GM12878 (cell line): Measurements from ENCODE around the gene NKX1-2. TPM values are rescaled to one million over a fixed set of nuclear protein-coding genes. Genes with fewer than 3 reads are reported as not detected.

Experiments
- ATAC-seq: fragments of 200-7000 bp; cut with Tn5 transposase; 3 replicates; pipeline ENCODE4 v1.9.1; 2020; ENCODE audit warnings: mild to moderate bottlenecking, moderate library complexity
- BruUV-seq: library from RNA; stranded (reverse); fragments of 400-500 nt; replicated peaks from 2 replicates; lab custom pipeline; 2021; lab: Mats Ljungman, UMichigan
- CTCF ChIA-PET: fragments of 300-600 bp; sonication (Branson Sonifier 250); formaldehyde crosslinking; extraction: SDS; loops from one replicate; lab custom pipeline; 2021; ENCODE audit warnings: inconsistent platforms; lab: Yijun Ruan, JAX
- POLR2A ChIA-PET: fragments of 350-600 bp; formaldehyde crosslinking; extraction: SDS; loops from one replicate; lab custom pipeline; 2021; ENCODE audit warnings: inconsistent platforms; lab: Charles Lee
- RAD21 ChIA-PET: fragments of 300-600 bp; sonication (Branson Sonifier 250); formaldehyde crosslinking; loops from one replicate; lab custom pipeline; 2023; ENCODE audit warnings: antibody characterized with exemption; ENCODE audit not compliant: unreplicated experiment; lab: Charles Lee
- SMC1A ChIA-PET: fragments of 300-600 bp; sonication (Branson Sonifier 250); formaldehyde crosslinking; loops from one replicate; lab custom pipeline; 2023; ENCODE audit not compliant: unreplicated experiment, uncharacterized antibody; lab: Charles Lee
- DNase-seq: peaks from one replicate; pipeline ENCODE4 v3.0.0-alpha.2; 2011; ENCODE audit warnings: low read depth, low spot score
- FAIRE-seq: peaks from 3 replicates; lab custom pipeline; 2011; peaks lifted over from hg19 to GRCh38; lab: Jason Lieb, UNC
- H2AFZ ChIP-seq: 2 replicates; pipeline ENCODE4 v1.6.0; 2011; ENCODE audit warnings: low read depth, low read length, control low read depth; ENCODE audit not compliant: control insufficient read depth
- H3K27ac ChIP-seq: 2 replicates; pipeline ENCODE4 v1.5.1; 2011; ENCODE audit warnings: control low read depth; ENCODE audit not compliant: control insufficient read depth, insufficient read depth
- H3K27me3 ChIP-seq, 2 experiments: replicated peaks in 1 of 2; 2 replicates each; pipeline versions ENCODE4 v1.6.0 to v1.6.1; 2011; ENCODE audit warnings: low read length in 1 of 2; ENCODE audit not compliant: control insufficient read depth in 2 of 2, insufficient read depth in 2 of 2
- H3K36me3 ChIP-seq, 2 experiments: 2 replicates each; pipeline ENCODE4 v1.5.1; 2011; ENCODE audit warnings: low read length in 1 of 2; ENCODE audit not compliant: control insufficient read depth in 2 of 2, insufficient read depth in 2 of 2
- H3K4me1 ChIP-seq: 2 replicates; pipeline ENCODE4 v1.6.1; 2011; ENCODE audit warnings: mild to moderate bottlenecking, low read length, moderate library complexity, mixed read lengths; ENCODE audit not compliant: control insufficient read depth, insufficient read depth
- H3K4me2 ChIP-seq: 2 replicates; pipeline ENCODE4 v1.6.0; 2011; ENCODE audit warnings: control low read depth; ENCODE audit not compliant: control insufficient read depth, insufficient read depth
- H3K4me3 ChIP-seq: fragments of 200-600 bp; sonication (generic); 2 replicates; pipeline ENCODE4 v1.5.1; 2016
- H3K79me2 ChIP-seq: 2 replicates; pipeline ENCODE4 v1.6.0; 2011; ENCODE audit warnings: low read length; ENCODE audit not compliant: control insufficient read depth, insufficient read depth
- H3K9ac ChIP-seq: 2 replicates; pipeline ENCODE4 v1.8.0; 2011; ENCODE audit warnings: low read length, control low read depth, mixed read lengths; ENCODE audit not compliant: control insufficient read depth, insufficient read depth
- H3K9me3 ChIP-seq: replicated peaks from 3 replicates; pipeline ENCODE4 v1.5.1; 2011; ENCODE audit warnings: mild to moderate bottlenecking, low read length; ENCODE audit not compliant: control insufficient read depth, insufficient read depth
- H4K20me1 ChIP-seq: 2 replicates; pipeline ENCODE4 v1.6.0; 2011; ENCODE audit not compliant: control insufficient read depth, insufficient read depth
- BHLHE40 ChIP-seq, 2 experiments: fragments of 450-650 bp in 1 of 2; IDR thresholded peaks; 2 replicates each; pipeline ENCODE4 v1.6.1; 2011 to 2017; ENCODE audit warnings: low read depth in 2 of 2, borderline replicate concordance in 1 of 2, improper control_type of control experiment in 1 of 2, low read length in 1 of 2, mild to moderate bottlenecking in 1 of 2
- CHD1 ChIP-seq: IDR thresholded peaks from 2 replicates; pipeline ENCODE4 v1.6.1; 2012; ENCODE audit warnings: low read depth, low read length, improper control_type of control experiment
- EED ChIP-seq: sonication (generic); IDR thresholded peaks from 2 replicates; pipeline ENCODE4 v1.6.1; 2016; ENCODE audit warnings: antibody characterized with exemption, low read depth
- FOXM1 ChIP-seq: IDR thresholded peaks from 2 replicates; pipeline ENCODE4 v1.6.1; 2012; ENCODE audit warnings: low read depth, mild to moderate bottlenecking, inconsistent platforms, low read length, moderate library complexity
- HCFC1 ChIP-seq: fragments of 150-350 bp; IDR thresholded peaks from 2 replicates; pipeline ENCODE4 v1.6.1; 2014; ENCODE audit warnings: low read length
- HDAC2 ChIP-seq: fragments of 200-600 bp; sonication (generic); IDR thresholded peaks from 2 replicates; pipeline ENCODE4 v1.6.1; 2017
- IRF4 ChIP-seq: IDR thresholded peaks from 2 replicates; pipeline ENCODE4 v1.6.1; 2011; ENCODE audit warnings: low read depth, low read length
- NBN ChIP-seq: fragments of 450-650 bp; IDR thresholded peaks from 2 replicates; pipeline ENCODE4 v1.6.1; 2016
- NFXL1 ChIP-seq: fragments of 450-650 bp; IDR thresholded peaks from 2 replicates; pipeline ENCODE4 v1.6.1; 2017; ENCODE audit warnings: antibody characterized with exemption, mild to moderate bottlenecking, borderline replicate concordance
- NFYB ChIP-seq: IDR thresholded peaks from 2 replicates; pipeline ENCODE4 v1.6.1; 2011; ENCODE audit warnings: low read depth, mild to moderate bottlenecking, low read length, improper control_type of control experiment, moderate library complexity; ENCODE audit not compliant: insufficient read depth
- PBX3 ChIP-seq: IDR thresholded peaks from 2 replicates; pipeline ENCODE4 v1.6.1; 2011; ENCODE audit warnings: mild to moderate bottlenecking, low read depth, low read length, moderate library complexity; ENCODE audit not compliant: insufficient replicate concordance
- RB1 ChIP-seq: fragments of 450-650 bp; formaldehyde crosslinking; IDR thresholded peaks from 2 replicates; pipeline ENCODE4 v1.6.1; 2017; ENCODE audit warnings: mild to moderate bottlenecking, borderline replicate concordance
- SMC3 ChIP-seq: IDR thresholded peaks from 2 replicates; pipeline ENCODE4 v1.6.1; 2011; ENCODE audit warnings: low read length, improper control_type of control experiment, borderline replicate concordance
- SP1 ChIP-seq: IDR thresholded peaks from one replicate; pipeline ENCODE4 v1.6.1; 2011; ENCODE audit warnings: low read depth, low read length
- SREBF1 ChIP-seq: IDR thresholded peaks from 2 replicates; pipeline ENCODE4 v1.6.1; 2012; ENCODE audit warnings: mild to moderate bottlenecking, low read length
- STAT1 ChIP-seq: fragments of 450-650 bp; conservative IDR thresholded peaks from 2 replicates; pipeline ENCODE4 v1.6.1; 2014; ENCODE audit warnings: antibody characterized with exemption, mild to moderate bottlenecking
- SUZ12 ChIP-seq: fragments of 200-600 bp; sonication (generic); IDR thresholded peaks from one replicate; pipeline ENCODE4 v1.6.1; 2018; ENCODE audit warnings: antibody characterized with exemption, mild to moderate bottlenecking; ENCODE audit not compliant: unreplicated experiment
- YY1 ChIP-seq: IDR thresholded peaks from 2 replicates; pipeline ENCODE4 v1.6.1; 2011; ENCODE audit warnings: low read depth, mild to moderate bottlenecking, low read length
- WGBS: methylation state at CpG from one replicate; pipeline ENCODE4 v1.1.6; 2016; ENCODE audit warnings: low lambda C conversion rate; ENCODE audit not compliant: insufficient replicate concordance, insufficient coverage; ENCODE audit errors: missing lambda C conversion rate; 5-methylcytosine and 5-hydroxymethylcytosine counted together
- in situ Hi-C: fragments of 300-500 bp; cut with MboI; formaldehyde crosslinking; loops from 9 replicates; pipeline ENCODE4 v1.14.3; 2018; ENCODE audit warnings: mixed read lengths
- intact Hi-C: fragments of 100-400 bp; cut with micrococcal nuclease; formaldehyde crosslinking; loops from one replicate; pipeline ENCODE4 v1.14.2; 2022; ENCODE audit not compliant: unreplicated experiment
- polyA plus RNA-seq, 11 experiments: library from polyadenylated mRNA; depleted of rRNA in 4 of 11; unstranded in 6 of 11; stranded (reverse) in 5 of 11; fragments of >200 nt; fragmentation: Nextera tagmentation in 4 of 11; fragmentation: Illumina TruSeq in 1 of 11; extraction: Ambion mirVana in 4 of 11; extraction: Trizol in 1 of 11; gene quantifications; 1 replicate in 1 of 11; 2 replicates in 10 of 11; pipeline versions ENCODE4 v1.2.1 to v1.2.3, GENCODE V29; 2011 to 2016; ENCODE audit warnings: inconsistent platforms in 2 of 11, missing spikeins in 2 of 11, low read depth in 1 of 11
- total RNA-seq, 4 experiments: library from RNA; depleted of rRNA in 3 of 4; stranded (reverse); fragments of >200 nt in 3 of 4; fragmentation: Illumina TruSeq in 1 of 4; extraction: Trizol in 1 of 4; gene quantifications; 2 replicates each; pipeline versions ENCODE4 v1.2.1 to v1.2.3, GENCODE V29; 2013 to 2021

NKX1-2 gene
- total and polyA plus RNA-seq, 10 of the 15 experiments (the other 5 are each of a cell fraction or from before 2014, with no cell fraction given): not detected

- CTCF ChIA-PET: no interaction called here
- H3K27ac ChIP-seq: no peak overlapping the region
- no peak overlapping the region for H2AFZ ChIP-seq
- POLR2A ChIA-PET: no interaction called here
- SMC1A ChIA-PET: no interaction called here
- no TSS peak for BruUV-seq
- TF ChIP-seq YY1 (no peak), SP1 (no peak), RB1 (no peak), IRF4 (no peak), HCFC1 (no peak), BHLHE40 (IDR thresholded peaks at IDR 0.05; ENCODE audit: borderline replicate concordance in 1 of 2, low read depth in 2 of 2, low read length in 1 of 2) (no peak), NFXL1 (no peak), SMC3 (no peak), NFYB (no peak), PBX3 (no peak), STAT1 (no peak), CHD1 (no peak), NBN (no peak), SREBF1 (no peak), EED (no peak), SUZ12 (no peak), FOXM1 (no peak), HDAC2 (no peak)
- H3K4me1 ChIP-seq: no peaks in the 10 kb centered on the region; the same call in 1 of the 2 replicates
- no peak for FAIRE-seq
- H3K9me3 ChIP-seq: no peaks in the 10 kb centered on the region; the same call in 2 of the 3 replicates
- RAD21 ChIA-PET: no interaction called here
- H3K4me3 ChIP-seq: no peak overlapping the region
- no peak for DNase-seq
- H4K20me1 ChIP-seq: no peaks in the 10 kb centered on the region
- H3K27me3 ChIP-seq: no peaks in the 10 kb centered on the region
- H3K4me2 ChIP-seq: no peak overlapping the region
- no peak for ATAC-seq
- 70% methylated on average over 11 of the region's 11 CpGs for WGBS
- H3K79me2 ChIP-seq: no peaks in the 10 kb centered on the region
- no peaks in the 10 kb centered on the region for H3K36me3 ChIP-seq
- in situ Hi-C loops: no loop called here
- H3K9ac ChIP-seq: no peak overlapping the region
- intact Hi-C loops: no loop called here
Measured at GRCh38 chr10:124495725-124496124, 45.9 kb upstream of the NKX1-2 start.
